ENCODE data around the gene DAB1. TPM values are rescaled to one million over a fixed set of nuclear protein-coding genes. Genes with fewer than 3 reads are reported as not detected.

Gene DAB1
- total RNA-seq, 1 donor from 2014 or later, result not detected

GRCh38 chr1:56992318-56993125 is 431.3 kb downstream of the DAB1 start:
- H3K4me3 ChIP-seq (ENCODE audit: low read depth, low read length), result no peak overlapping the region
- no peak for TF ChIP-seq CTCF (conservative IDR thresholded peaks at IDR 0.05; ENCODE audit: low read depth, low read length)
- no peak for DNase-seq (ENCODE audit: low read depth)

DNA sequence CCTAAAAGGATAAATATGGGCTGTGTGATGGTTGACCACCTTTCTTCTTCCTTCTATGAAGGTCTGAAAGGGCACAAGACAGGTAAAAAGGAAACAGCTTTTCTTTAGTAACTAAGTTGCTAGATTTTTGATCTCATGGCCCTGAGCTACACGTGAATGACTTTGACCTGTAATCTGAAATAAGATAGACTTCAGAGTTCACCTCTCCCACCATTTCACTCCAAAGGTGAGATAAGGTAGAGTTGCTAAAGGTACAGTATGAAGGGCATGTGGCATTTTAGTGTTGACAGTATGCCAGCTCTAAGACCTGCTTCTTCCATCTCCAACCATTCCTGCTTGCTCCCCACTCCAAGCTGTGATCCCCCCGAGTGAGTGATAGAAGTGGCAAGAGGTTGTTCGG is 432.3 kb downstream of the DAB1 start:
- no peak overlapping the region for H3K4me3 ChIP-seq (ENCODE audit: low read depth, low read length)
- no peak for TF ChIP-seq CTCF (conservative IDR thresholded peaks at IDR 0.05; ENCODE audit: low read depth, low read length)
- no peak for DNase-seq (ENCODE audit: low read depth)

DNA sequence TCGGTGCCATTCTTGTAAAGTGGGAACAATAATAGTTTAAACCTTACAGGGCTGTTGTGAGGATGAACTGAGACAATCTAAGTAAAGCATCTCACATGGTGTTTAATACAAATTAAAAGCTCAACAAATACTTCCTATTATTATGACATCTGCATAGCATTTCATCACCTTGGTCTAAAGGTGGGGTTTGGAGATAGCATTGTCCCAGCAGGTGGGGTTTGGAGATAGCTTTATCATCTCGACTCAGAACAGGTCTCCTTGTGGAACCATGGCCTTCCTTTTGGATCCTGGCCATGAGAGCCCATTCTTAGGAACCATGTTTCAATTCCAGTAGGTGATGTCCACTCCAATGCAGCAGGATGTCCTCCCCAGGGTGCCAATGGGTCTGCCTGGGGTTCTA is 437.5 kb downstream of the DAB1 start:
- TF ChIP-seq CTCF (conservative IDR thresholded peaks at IDR 0.05; ENCODE audit: low read depth, low read length), result no peak
- no peak for DNase-seq (ENCODE audit: low read depth)
- no peak overlapping the region for H3K4me3 ChIP-seq (ENCODE audit: low read depth, low read length)

DNA sequence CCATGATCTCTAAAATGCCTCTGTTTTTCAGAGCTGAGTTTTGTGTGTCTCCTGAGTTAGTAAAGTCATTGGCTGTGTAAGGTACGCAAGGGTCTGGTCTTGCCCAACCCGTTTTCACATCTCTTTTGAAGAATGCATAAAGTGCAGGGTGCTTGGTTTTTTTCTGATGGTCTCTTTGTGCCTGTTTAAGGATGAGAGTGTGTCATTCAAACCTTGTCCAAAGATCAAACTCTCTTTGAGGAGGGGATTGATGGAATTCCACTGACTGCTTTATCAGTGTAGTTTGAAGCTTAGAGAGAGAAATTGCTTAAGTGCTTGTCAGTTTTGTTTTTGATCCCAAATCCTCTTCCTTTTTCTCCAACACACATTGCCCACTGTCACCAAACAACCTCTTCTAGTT is 438.0 kb downstream of the DAB1 start:
- DNase-seq (ENCODE audit: low read depth), result no peak
- no peak for TF ChIP-seq CTCF (conservative IDR thresholded peaks at IDR 0.05; ENCODE audit: low read depth, low read length)
- no peak overlapping the region for H3K4me3 ChIP-seq (ENCODE audit: low read depth, low read length)

DNA sequence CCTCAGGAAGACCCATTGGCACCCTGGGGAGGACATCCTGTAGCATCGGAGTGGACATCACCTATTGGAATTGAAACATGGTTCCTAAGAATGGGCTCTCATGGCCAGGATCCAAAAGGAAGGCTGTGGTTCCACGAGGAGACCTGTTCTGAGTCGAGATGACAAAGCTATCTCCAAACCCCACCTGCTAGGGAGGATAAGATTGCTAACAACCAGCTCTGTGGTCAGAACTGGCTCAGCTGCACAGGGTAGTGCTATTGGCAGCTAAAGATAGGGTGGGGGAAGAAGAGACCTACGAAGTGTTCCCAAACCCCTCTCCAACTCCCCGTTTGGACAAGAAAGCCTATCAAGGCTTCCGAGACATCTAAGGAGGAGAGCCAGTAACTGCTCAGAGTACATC is 440.4 kb downstream of the DAB1 start:
- DNase-seq (ENCODE audit: low read depth), result no peak
- no peak overlapping the region for H3K4me3 ChIP-seq (ENCODE audit: low read depth, low read length)

GRCh38 chr1:56979986-56980755 is 443.7 kb downstream of the DAB1 start:
- DNase-seq (ENCODE audit: low read depth), result no peak
- H3K4me3 ChIP-seq (ENCODE audit: low read depth, low read length), result no peak overlapping the region
- TF ChIP-seq CTCF (conservative IDR thresholded peaks at IDR 0.05; ENCODE audit: low read depth, low read length), result no peak

More for the DNA sequence above, 440.4 kb downstream of the DAB1 start:
- no peak for TF ChIP-seq CTCF (conservative IDR thresholded peaks at IDR 0.05; ENCODE audit: low read depth, low read length)

Data from epithelial cell of proximal tubule (primary cell).